Mammary epithelial cell (primary cell): ENCODE results near the gene ZNF575.

Source experiments
- EZH2 ChIP-seq: IDR thresholded peaks from 2 replicates; pipeline ENCODE4 v1.6.1; 2012; ENCODE audit warnings: low read length, inconsistent platforms, borderline replicate concordance
- TF ChIP-seq, protein P1 (sequence below), 2 donors: IDR thresholded peaks in 1 of 2; conservative IDR thresholded peaks in 1 of 2; 2 replicates each; pipeline ENCODE4 v1.5.1; 2011 to 2012; ENCODE audit warnings: inconsistent platforms in 2 of 2, low read length in 2 of 2, mild to moderate bottlenecking in 2 of 2, control low read depth in 1 of 2, low read depth in 1 of 2; ENCODE audit not compliant: insufficient read depth in 1 of 2; ENCODE audit errors: extremely low read depth in 1 of 2

DNA sequence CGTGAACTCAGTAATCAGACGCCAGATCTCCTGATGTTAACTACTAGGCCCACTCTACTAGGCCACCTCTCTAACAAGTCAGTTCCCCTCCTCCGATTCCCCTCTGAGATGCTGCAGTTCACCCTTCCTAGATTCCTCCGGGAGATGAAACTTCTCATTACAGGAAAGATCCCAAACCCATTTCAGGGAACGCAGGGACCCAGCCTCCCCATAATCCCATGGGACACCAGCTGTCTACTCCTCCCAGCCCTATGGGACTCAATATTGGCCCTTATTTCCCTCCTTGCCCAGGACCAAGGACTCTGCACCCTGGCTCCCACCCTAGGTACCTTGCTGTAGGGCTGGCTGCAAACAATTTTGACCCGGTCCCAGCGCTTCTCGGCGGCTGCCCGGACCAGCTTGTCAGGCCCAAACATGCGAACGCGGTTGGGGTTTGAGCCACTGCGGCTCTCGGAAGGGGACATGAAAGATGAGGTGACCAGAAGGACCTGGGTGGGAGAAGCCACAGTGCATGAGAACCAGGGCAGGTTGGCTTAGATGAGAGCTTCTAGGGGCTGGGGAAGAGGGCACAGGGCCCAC lies 21.4 kb downstream of the ZNF575 start:
- TF ChIP-seq, protein P1, sequence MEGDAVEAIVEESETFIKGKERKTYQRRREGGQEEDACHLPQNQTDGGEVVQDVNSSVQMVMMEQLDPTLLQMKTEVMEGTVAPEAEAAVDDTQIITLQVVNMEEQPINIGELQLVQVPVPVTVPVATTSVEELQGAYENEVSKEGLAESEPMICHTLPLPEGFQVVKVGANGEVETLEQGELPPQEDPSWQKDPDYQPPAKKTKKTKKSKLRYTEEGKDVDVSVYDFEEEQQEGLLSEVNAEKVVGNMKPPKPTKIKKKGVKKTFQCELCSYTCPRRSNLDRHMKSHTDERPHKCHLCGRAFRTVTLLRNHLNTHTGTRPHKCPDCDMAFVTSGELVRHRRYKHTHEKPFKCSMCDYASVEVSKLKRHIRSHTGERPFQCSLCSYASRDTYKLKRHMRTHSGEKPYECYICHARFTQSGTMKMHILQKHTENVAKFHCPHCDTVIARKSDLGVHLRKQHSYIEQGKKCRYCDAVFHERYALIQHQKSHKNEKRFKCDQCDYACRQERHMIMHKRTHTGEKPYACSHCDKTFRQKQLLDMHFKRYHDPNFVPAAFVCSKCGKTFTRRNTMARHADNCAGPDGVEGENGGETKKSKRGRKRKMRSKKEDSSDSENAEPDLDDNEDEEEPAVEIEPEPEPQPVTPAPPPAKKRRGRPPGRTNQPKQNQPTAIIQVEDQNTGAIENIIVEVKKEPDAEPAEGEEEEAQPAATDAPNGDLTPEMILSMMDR (conservative IDR thresholded peaks at IDR 0.05 in 1 of 2, IDR thresholded peaks at IDR 0.05 in 1 of 2; ENCODE audit: extremely low read depth in 1 of 2, insufficient read depth in 1 of 2, low read depth in 1 of 2, low read length in 2 of 2), result no peak
- TF ChIP-seq EZH2, result no peak
